D721Med (cell line): ENCODE results near the gene CARS2.
A peak's percentile ranks its signal among the peaks of the same experiment; 100 is the strongest.

Experiments
- DNase-seq: peaks from one replicate; pipeline ENCODE4 v3.0.0; 2011; ENCODE audit warnings: low spot score; ENCODE audit not compliant: insufficient read length
- FAIRE-seq: peaks from 2 replicates; lab custom pipeline; 2011; peaks lifted over from hg19 to GRCh38; lab: Jason Lieb, UNC
- TF ChIP-seq, protein P1 (sequence below): IDR thresholded peaks from 2 replicates; pipeline ENCODE4 v1.5.1; 2012; ENCODE audit warnings: mild to moderate bottlenecking, control low read depth; ENCODE audit not compliant: insufficient read depth; ENCODE audit errors: missing control alignments

The CARS2 gene

DNA sequence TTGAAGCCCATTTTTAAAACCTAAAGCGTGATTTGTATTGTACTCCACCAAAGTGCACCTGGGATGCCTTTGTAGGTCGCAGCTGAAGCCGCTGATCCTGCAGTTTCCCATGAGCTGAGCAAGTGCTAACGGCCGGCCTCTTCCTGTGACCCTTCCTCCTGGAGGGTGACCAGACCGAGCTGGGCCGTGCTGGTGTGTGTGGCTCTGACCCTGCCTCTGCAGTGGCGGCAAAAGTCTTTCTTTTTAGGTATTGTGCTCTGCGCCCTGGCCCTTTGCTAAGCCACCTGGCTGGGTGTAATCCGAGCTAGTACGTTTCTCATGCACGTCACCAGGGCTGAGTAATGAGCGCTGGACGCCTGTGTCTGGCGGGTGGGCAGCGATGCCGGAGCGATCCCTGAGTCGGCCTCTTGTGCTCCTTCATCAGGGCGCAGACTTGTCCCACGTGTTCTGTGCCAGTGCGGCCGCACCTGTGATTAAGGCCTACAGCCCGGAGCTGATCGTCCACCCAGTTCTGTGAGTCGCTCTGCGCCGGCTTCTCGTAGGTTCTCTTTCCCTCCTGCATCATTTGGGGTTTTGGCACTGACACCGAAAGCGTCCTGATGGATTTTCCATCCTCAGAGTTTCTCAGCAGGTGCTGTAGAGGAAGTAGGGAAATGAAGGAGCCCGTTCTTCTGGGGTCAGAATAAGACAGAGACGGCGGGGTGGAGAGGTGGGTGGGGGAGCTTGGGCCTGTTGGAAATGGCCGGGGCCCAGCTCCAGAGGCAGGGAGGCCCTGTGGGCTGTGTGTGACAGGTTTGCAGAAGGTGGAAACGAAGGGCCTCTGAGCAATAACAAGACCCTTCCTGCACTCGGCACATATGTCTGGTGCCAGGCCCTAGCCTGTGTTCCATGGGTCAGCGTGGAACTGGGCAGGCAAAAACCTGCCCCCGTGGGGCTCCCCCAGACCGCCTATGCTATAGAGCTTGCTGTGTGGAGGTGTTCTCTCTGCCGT, 80.9 kb downstream of the CARS2 start:
- TF ChIP-seq, protein P1, sequence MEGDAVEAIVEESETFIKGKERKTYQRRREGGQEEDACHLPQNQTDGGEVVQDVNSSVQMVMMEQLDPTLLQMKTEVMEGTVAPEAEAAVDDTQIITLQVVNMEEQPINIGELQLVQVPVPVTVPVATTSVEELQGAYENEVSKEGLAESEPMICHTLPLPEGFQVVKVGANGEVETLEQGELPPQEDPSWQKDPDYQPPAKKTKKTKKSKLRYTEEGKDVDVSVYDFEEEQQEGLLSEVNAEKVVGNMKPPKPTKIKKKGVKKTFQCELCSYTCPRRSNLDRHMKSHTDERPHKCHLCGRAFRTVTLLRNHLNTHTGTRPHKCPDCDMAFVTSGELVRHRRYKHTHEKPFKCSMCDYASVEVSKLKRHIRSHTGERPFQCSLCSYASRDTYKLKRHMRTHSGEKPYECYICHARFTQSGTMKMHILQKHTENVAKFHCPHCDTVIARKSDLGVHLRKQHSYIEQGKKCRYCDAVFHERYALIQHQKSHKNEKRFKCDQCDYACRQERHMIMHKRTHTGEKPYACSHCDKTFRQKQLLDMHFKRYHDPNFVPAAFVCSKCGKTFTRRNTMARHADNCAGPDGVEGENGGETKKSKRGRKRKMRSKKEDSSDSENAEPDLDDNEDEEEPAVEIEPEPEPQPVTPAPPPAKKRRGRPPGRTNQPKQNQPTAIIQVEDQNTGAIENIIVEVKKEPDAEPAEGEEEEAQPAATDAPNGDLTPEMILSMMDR: no peak
- no peak for FAIRE-seq
- no peak for DNase-seq

DNA sequence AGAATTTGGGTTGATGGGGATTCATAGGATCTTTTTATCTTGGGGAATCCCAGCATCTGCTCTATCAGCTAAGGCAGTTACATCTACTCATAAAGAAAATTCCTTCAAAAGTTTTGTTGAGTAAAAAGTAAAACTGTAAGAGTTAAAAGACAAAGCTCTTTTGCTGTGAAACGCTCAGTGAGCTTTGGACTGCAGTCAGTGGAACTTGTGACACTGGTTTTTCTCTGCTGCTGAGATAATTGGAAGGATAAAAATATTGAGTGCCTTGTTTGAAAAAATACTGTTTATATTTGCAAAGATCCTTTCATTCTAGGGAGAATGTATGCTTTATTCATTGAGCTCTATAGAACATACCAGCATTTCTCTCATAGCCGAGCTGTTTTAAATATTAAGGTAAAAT, 85.3 kb downstream of the CARS2 start:
- TF ChIP-seq, protein P1: no peak
- FAIRE-seq: no peak
- no peak for DNase-seq

DNA sequence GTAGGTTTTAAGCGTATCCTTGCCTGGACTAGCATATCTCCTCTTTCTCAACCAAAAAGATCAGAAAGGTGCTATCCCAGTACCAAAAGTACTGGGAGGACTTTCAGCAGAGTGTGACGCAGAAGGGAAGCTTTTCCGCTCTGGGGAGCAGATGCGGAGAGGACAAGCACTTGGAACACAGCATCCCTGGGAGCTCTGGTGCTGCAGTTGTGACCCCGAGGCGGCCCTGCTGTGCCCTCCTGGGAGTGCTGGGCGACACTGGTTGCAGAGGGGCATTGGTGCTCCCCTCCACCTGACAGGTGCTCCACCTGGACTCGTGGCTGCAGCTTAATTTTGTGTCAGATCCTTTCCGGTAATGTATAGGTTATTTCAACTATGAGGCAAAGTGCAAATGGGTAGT, 87.1 kb downstream of the CARS2 start:
- TF ChIP-seq, protein P1: no peak
- DNase-seq (no peak), FAIRE-seq (no peak)

DNA sequence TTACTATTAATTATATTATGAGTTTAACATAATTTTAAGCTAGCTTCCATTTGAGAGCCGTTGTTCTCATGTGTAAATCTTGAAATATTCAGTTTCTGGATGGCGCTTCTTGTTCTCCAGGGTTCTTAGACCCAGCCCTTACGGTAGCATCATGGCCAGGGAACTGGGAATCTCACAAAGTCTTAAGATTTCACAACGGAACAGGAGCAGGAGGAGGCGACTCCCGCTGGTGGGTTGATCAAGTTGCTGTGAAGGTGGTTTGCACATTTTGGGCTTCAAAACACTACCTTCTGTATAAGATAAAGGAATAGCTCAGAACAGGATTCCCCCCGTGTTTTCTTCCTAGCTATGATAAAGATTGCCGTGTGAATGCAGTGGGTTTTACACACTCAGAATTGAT, 87.7 kb downstream of the CARS2 start:
- FAIRE-seq (no peak), DNase-seq (no peak)
- TF ChIP-seq, protein P1: no peak

DNA sequence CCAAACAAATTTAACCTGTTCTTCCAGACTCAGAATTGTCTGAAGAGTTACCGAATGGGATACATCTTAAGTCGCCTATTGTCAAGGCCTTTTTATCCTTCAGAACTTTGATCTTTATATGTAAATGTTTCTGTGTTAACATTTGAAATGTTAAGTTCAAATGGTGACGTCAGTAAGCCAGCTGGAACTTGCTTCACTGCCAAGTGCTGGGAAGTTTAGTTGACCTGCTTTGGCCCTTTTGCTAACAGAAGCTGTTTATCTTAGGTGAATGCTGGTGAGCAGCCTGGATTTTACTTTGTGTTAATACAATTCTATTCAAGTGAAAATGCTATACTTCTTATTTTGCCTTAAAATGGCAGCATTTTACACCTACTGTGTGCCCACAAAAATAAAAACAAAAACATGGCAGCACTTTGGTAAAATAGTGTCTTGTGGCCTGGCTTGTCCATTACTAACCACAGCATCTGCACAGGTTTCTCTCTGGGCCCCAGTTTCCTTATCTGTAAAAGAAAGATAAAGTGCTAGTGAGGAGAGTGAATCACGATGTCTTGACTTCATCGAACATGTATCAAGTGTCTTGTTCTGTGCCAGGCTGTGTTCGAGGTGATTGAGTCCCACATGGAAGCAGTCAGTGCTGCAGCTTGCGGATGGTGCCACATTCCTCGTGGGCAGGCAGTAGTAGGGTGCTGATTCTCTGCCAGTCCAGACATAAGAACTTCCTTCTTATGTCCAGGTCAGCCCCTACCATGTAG, 88.4 kb downstream of the CARS2 start:
- DNase-seq: no peak
- TF ChIP-seq, protein P1: no peak
- FAIRE-seq: no peak

DNA sequence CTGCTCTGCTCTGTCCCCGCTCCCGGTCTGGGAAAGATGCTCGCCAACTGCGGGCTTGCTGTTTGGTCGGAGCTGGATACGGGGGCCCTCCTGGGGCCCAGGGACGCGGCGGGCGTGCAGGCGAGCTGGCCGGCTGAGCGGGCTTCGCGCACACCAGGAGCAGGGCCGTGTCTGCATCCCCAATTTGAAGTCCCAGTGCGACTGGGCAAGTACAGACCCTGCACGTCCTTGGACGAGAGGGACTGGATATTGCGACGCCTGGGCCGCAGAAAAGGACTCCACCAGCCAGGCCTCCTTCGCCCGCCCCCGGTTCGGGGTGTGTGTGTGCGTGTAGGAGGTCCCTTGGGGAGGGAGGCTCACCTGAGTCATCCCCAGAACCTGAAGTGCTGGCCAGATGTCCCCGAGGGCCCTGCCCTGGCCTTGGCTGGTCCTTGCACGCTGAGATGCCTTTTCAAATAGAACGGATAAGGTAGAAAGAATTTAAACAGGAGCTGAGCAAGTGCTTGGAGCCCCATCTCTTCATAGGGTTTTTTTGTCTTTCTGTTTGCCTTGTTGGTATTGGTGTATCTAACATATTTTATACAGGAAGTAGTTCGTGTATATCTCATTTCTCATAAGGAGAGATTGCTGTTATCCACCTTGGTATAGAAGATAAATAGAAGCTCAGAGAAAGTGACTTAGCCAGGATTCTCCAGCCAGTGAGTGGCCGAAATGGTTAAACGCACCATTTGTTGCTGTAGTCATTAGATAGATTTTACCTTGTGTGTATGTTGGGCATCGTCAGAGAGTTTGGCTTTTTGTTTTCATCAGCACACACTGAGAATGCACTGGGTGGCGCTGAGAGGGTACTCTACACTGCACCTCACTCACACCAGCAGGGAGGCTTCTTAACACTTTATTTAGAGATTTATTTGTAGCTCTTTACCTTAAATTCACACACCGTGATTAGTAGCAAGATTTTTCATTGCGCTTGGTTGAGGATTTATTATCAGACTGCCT, 89.5 kb downstream of the CARS2 start:
- DNase-seq (no peak), FAIRE-seq (no peak)
- TF ChIP-seq, protein P1: peak; percentile 9
